A673 (cell line): ENCODE data around the gene BPI. TPM values are rescaled to one million over a fixed set of nuclear protein-coding genes. Genes with fewer than 3 reads are reported as not detected.

ENCODE experiments used
- BruUV-seq: library from RNA; stranded (reverse); fragments of 400-500 nt; replicated peaks from 2 replicates; lab custom pipeline; 2021; lab: Mats Ljungman, UMichigan
- CTCF ChIA-PET: fragments of 300-600 bp; sonication (Branson Sonifier 250); formaldehyde crosslinking; loops from one replicate; lab custom pipeline; 2022; ENCODE audit warnings: antibody characterized with exemption; lab: Charles Lee
- POLR2A ChIA-PET: fragments of 300-600 bp; sonication (Branson Sonifier 250); formaldehyde crosslinking; loops from one replicate; lab custom pipeline; 2022; ENCODE audit warnings: antibody characterized with exemption; ENCODE audit not compliant: low non-redundant PET; lab: Charles Lee
- DNase-seq: peaks from one replicate; pipeline ENCODE4 v3.0.0-alpha.2; 2015; ENCODE audit warnings: low spot score
- H3K27ac ChIP-seq: fragments of 200-600 bp; sonication (generic); 2 replicates; pipeline ENCODE4 v1.5.1; 2016; ENCODE audit warnings: mixed run types, low read depth, mild to moderate bottlenecking, mixed read lengths, antibody characterized with exemption, low read length; ENCODE audit not compliant: poor library complexity, severe bottlenecking
- H3K27me3 ChIP-seq: fragments of 200-600 bp; sonication (generic); replicated peaks from 2 replicates; pipeline ENCODE4 v1.6.1; 2017; ENCODE audit warnings: mixed run types, low read depth, mild to moderate bottlenecking, mixed read lengths, antibody characterized with exemption, low read length; ENCODE audit not compliant: insufficient read depth, poor library complexity
- H3K36me3 ChIP-seq: fragments of 200-600 bp; sonication (generic); 2 replicates; pipeline ENCODE4 v1.6.1; 2016; ENCODE audit warnings: mixed run types, mild to moderate bottlenecking, mixed read lengths, antibody characterized with exemption, low read length; ENCODE audit not compliant: insufficient read depth, poor library complexity, severe bottlenecking
- H3K4me1 ChIP-seq: fragments of 200-600 bp; sonication (generic); 2 replicates; pipeline ENCODE4 v1.6.1; 2017; ENCODE audit warnings: mixed run types, mild to moderate bottlenecking, mixed read lengths, antibody characterized with exemption, low read length; ENCODE audit not compliant: insufficient read depth, poor library complexity, severe bottlenecking
- H3K4me3 ChIP-seq: fragments of 200-600 bp; sonication (generic); 2 replicates; pipeline ENCODE4 v1.5.1; 2016; ENCODE audit warnings: low read depth, mixed run types, mild to moderate bottlenecking, mixed read lengths, low read length; ENCODE audit not compliant: poor library complexity, severe bottlenecking
- H3K9me3 ChIP-seq: fragments of 200-600 bp; sonication (generic); 2 replicates; pipeline ENCODE4 v1.6.1; 2016; ENCODE audit warnings: mixed run types, low read depth, mild to moderate bottlenecking, mixed read lengths, antibody characterized with exemption, low read length; ENCODE audit not compliant: poor library complexity, severe bottlenecking
- CTCF ChIP-seq: fragments of 300-800, 200-600 bp; sonication (generic); conservative IDR thresholded peaks from 2 replicates; pipeline ENCODE4 v1.5.1; 2017; ENCODE audit warnings: low read depth, mild to moderate bottlenecking, antibody characterized with exemption, low read length, moderate library complexity, mixed read lengths
- EZH2 ChIP-seq: fragments of 200-600 bp; sonication (generic); IDR thresholded peaks from 2 replicates; pipeline ENCODE4 v1.6.1; 2017; ENCODE audit warnings: borderline replicate concordance, low read depth, mild to moderate bottlenecking, mixed read lengths, antibody characterized with exemption, low read length; ENCODE audit not compliant: poor library complexity, severe bottlenecking
- intact Hi-C: fragments of 100-400 bp; cut with micrococcal nuclease; formaldehyde crosslinking; loops from one replicate; pipeline ENCODE4 v1.10.0; 2022; ENCODE audit not compliant: unreplicated experiment
- total RNA-seq: library from RNA; stranded (reverse); gene quantifications from 2 replicates; pipeline ENCODE4 v1.2.3, GENCODE V29; 2021

Gene BPI
- total RNA-seq, 1 experiment from 2014 or later: not detected

- CTCF ChIA-PET: no interaction called here
- POLR2A ChIA-PET: no interaction called here
These were observed 26.7 kb downstream of the BPI start for GRCh38 chr20:38330638-38331037.

GRCh38 chr20:38331245-38331644, 27.3 kb downstream of the BPI start:
- Histone ChIP-seq H3K9me3 (no peaks in the 10 kb centered on the region), H3K4me3 (no peak overlapping the region), H3K4me1 (no peaks in the 10 kb centered on the region), H3K36me3 (no peaks in the 10 kb centered on the region), H3K27me3 (peaks cover 23% of the 10 kb centered on the region), H3K27ac (no peak overlapping the region)
- intact Hi-C loops: no loop called here
- TF ChIP-seq EZH2 (no peak), CTCF (no peak)
- ChIA-PET CTCF (no interaction called here), POLR2A (no interaction called here)
- BruUV-seq: no TSS peak
- DNase-seq: no peak

More at GRCh38 chr20:38330638-38331037, 26.7 kb downstream of the BPI start:
- BruUV-seq: no TSS peak
- no peaks in the 10 kb centered on the region for H3K36me3 ChIP-seq
- intact Hi-C loops: no loop called here
- no peak overlapping the region for H3K4me3 ChIP-seq
- TF ChIP-seq EZH2 (no peak), CTCF (no peak)
- DNase-seq: no peak
- no peaks in the 10 kb centered on the region for H3K4me1 ChIP-seq
- H3K9me3 ChIP-seq: no peaks in the 10 kb centered on the region
- H3K27me3 ChIP-seq: peaks cover 23% of the 10 kb centered on the region
- H3K27ac ChIP-seq: no peak overlapping the region

GRCh38 chr20:38331814-38332213, 27.9 kb downstream of the BPI start:
- CTCF ChIA-PET: no interaction called here
- intact Hi-C loops: no loop called here

More at GRCh38 chr20:38331814-38332213, 27.9 kb downstream of the BPI start:
- Histone ChIP-seq H3K36me3 (no peaks in the 10 kb centered on the region), H3K9me3 (no peaks in the 10 kb centered on the region), H3K27ac (no peak overlapping the region), H3K27me3 (peaks cover 25% of the 10 kb centered on the region), H3K4me1 (no peaks in the 10 kb centered on the region), H3K4me3 (no peak overlapping the region)
- POLR2A ChIA-PET: no interaction called here
- no peak for DNase-seq
- no TSS peak for BruUV-seq
- no peak for TF ChIP-seq CTCF
- no peak for TF ChIP-seq EZH2
